Psoas muscle (tissue), 8 donors: ENCODE data around the gene FOXP1. TPM values are rescaled to one million over a fixed set of nuclear protein-coding genes. Genes with fewer than 3 reads are reported as not detected.
A peak's percentile ranks its signal among the peaks of the same experiment; 100 is the strongest.

Experiments used
- ATAC-seq, 4 donors: fragments of 200-7000 bp; cut with Tn5 transposase; one replicate each; pipeline ENCODE4 v1.9.1; 2020; ENCODE audit warnings: moderate library complexity in 3 of 4, mild to moderate bottlenecking in 2 of 4
- DNase-seq, 2 donors: peaks; one replicate each; pipeline ENCODE4 v3.0.0-alpha.2; 2020
- H3K27ac ChIP-seq: fragments of 200-600 bp; one replicate; pipeline ENCODE4 v1.8.0; 2022
- H3K27me3 ChIP-seq, 3 donors: fragments of 200-600 bp in 1 of 3; one replicate each; pipeline versions ENCODE4 v1.6.1 to v1.8.0; 2013 to 2022; ENCODE audit warnings: low read length in 2 of 3, mild to moderate bottlenecking in 2 of 3, moderate library complexity in 1 of 3; ENCODE audit not compliant: insufficient read depth in 3 of 3
- H3K36me3 ChIP-seq, 2 donors: fragments of 200-600 bp in 1 of 2; one replicate each; pipeline versions ENCODE4 v1.6.1 to v1.8.0; 2013 to 2022; ENCODE audit warnings: low read depth in 1 of 2, mild to moderate bottlenecking in 1 of 2, moderate library complexity in 1 of 2; ENCODE audit not compliant: insufficient read depth in 1 of 2
- H3K4me1 ChIP-seq: fragments of 200-600 bp; one replicate; pipeline ENCODE4 v1.8.0; 2022
- H3K4me3 ChIP-seq: fragments of 200-600 bp; one replicate; pipeline ENCODE4 v1.8.0; 2022; ENCODE audit warnings: mild to moderate bottlenecking
- H3K9me3 ChIP-seq: fragments of 200-600 bp; one replicate; pipeline ENCODE4 v1.8.0; 2022
- WGBS, 3 donors: extraction: QIAGEN DNeasy Blood & Tissue Kit; methylation state at CpG; one replicate each; pipeline versions ENCODE4 v1.1.6 to v1.1.7; 2013; 5-methylcytosine and 5-hydroxymethylcytosine counted together
- intact Hi-C, 2 donors: fragments of 100-400 bp; cut with DNase I; formaldehyde crosslinking; loops; one replicate each; pipeline versions ENCODE4 v1.11.0 to v1.14.2; 2022
- polyA plus RNA-seq, 3 donors: library from polyadenylated mRNA; stranded (reverse); fragments of 200-250 nt; gene quantifications; one replicate each; pipeline ENCODE4 v1.2.3, GENCODE V29; 2013
- total RNA-seq, 4 donors: library from RNA; stranded (reverse); fragmentation: NEBNext Ultra II Directional in 2 of 4; extraction: Animal tissue kit (Norgen Biotek cat#: 25700) in 2 of 4; gene quantifications; one replicate each; pipeline versions ENCODE4 v1.2.1 to v1.2.4, GENCODE V29; 2021 to 2023
- TF ChIP-seq, protein P1 (sequence below): fragments of 200-600 bp; IDR thresholded peaks from one replicate; pipeline ENCODE4 v1.8.0; 2022; ENCODE audit warnings: antibody characterized with exemption
- donor health status: healthy with polysubstance abuse.
- donor health status: DM: no; HTN: no; CAD: no; lungs with moderate emphysema.
- donor health status: Bipolar disorder and iron deficiency.
- donor health status: healthy.
- donor health status: DM: yes; HTN: yes; CAD: no.
- donor health status: DM: no; HTN: no; CAD: no.
- donor health status: DM: no; HTN: no; CAD: no.
- donor health status: DM: yes; HTN: yes; CAD: no.

Gene FOXP1
- total and polyA plus RNA-seq, 7 donors = 2.6 to 26.4 (median 15.4) TPM

DNA sequence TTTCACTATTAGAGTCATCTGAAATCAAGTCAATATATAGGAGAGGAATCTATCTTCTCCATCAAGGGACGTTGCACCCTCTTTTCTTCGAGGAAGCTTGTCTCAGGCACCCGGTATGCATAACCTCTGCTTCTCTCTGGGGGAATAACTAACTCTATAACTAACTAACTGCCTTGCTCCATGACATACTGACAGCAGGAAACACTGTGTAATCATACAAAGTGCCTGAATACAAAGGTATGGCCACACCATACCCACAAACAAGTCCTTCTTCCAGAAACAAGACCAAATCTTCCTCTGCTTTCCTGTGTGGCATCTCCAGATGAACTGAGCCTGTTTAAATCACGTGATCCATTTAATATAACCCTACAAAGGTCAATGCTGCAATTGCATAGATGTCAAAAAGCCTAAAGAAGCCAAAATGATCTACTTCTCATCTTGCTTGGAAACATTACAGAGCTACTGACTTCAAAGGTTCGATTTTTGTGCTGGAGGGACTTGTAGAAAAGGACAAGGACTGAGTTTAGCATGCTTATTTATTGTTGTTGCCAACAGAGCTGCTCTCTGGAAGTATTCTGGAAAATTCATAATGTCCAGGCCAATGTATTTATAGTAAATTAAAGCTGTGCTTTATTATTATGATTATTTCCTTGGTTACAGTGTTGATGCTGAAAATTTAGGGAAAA, 380.5 kb downstream of the FOXP1 start:
- no peaks in the 10 kb centered on the region for H3K9me3 ChIP-seq
- 66 to 74% (median 72%) methylated on average over 5 of the region's 5 CpGs for WGBS, 3 donors
- ATAC-seq (no peak), DNase-seq (no peak)
- H3K4me1 ChIP-seq = no peaks in the 10 kb centered on the region
- intact Hi-C loops = no loop called here
- H3K4me3 ChIP-seq = no peak overlapping the region
- H3K27me3 ChIP-seq = no peaks in the 10 kb centered on the region
- no peak overlapping the region for H3K27ac ChIP-seq
- no peaks in the 10 kb centered on the region for H3K36me3 ChIP-seq
- TF ChIP-seq, protein P1, sequence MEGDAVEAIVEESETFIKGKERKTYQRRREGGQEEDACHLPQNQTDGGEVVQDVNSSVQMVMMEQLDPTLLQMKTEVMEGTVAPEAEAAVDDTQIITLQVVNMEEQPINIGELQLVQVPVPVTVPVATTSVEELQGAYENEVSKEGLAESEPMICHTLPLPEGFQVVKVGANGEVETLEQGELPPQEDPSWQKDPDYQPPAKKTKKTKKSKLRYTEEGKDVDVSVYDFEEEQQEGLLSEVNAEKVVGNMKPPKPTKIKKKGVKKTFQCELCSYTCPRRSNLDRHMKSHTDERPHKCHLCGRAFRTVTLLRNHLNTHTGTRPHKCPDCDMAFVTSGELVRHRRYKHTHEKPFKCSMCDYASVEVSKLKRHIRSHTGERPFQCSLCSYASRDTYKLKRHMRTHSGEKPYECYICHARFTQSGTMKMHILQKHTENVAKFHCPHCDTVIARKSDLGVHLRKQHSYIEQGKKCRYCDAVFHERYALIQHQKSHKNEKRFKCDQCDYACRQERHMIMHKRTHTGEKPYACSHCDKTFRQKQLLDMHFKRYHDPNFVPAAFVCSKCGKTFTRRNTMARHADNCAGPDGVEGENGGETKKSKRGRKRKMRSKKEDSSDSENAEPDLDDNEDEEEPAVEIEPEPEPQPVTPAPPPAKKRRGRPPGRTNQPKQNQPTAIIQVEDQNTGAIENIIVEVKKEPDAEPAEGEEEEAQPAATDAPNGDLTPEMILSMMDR = no peak

DNA sequence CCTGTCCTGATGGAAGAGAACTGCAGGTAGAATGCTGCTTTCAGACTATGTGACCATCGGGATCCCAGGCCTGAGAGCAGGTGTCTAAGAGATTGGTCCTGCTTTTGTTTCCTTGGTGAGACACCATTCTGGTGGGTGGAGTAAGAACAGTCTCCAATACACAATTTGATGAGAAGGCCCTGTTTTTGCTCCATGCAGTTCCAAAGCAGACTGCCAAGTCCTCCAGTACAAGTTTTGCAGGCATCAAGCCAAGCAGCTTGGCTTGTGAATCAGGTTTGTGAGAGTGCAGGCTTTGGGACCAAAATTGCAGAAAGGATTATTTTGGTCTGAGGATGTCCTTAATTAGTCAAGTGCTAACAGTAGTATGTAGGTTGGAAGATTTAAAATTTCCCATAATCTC, 381.6 kb downstream of the FOXP1 start:
- WGBS, 3 donors = 25 to 56% (median 38%) methylated on average over 1 of the region's 1 CpG

DNA sequence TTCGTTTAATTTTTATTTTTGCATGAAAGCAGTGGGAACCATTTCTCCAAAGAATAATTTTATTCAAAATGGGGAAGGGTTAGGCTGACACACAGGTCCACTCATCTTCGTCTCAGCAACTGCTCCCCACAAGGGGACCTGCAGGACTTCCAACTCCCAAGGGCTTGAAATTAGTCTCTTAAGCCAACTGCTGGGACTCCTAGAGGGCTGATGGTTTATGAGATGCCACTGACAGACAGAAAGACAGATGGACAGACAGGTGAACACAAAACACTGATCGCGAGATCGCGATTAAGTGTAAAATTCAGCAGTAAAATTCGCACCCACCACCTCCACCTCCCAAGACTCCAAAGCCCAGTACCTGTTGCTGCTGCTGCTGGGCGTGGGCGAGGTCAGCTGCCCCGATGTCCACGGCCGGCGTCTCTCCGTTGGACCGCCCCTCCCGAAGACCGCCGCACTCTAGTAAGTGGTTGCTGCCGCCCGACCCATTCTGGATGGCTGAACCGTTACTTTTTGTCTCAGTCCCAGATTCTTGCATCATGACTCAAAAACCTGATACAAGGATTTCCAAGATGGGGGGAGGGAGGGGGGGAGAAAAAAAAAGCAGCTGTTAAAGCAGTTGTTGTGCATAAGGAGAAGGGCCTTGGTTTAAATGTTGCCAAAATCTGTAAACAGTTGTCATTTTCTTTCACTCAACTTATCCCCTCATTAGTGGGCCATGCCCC, 385.5 kb downstream of the FOXP1 start:
- Histone ChIP-seq H3K4me1 (no peaks in the 10 kb centered on the region), H3K4me3 (peak overlapping the region; percentile 41), H3K9me3 (no peaks in the 10 kb centered on the region), H3K27ac (no peak overlapping the region), H3K27me3 (no peaks in the 10 kb centered on the region), H3K36me3 (no peaks in the 10 kb centered on the region)
- TF ChIP-seq, protein P1 = no peak
- intact Hi-C loops = no loop called here
- no peak for DNase-seq
- no peak for ATAC-seq
- WGBS, 3 donors = 64 to 88% (median 69%) methylated on average over 21 of the region's 21 CpGs

More for the DNA sequence above, 381.6 kb downstream of the FOXP1 start:
- H3K9me3 ChIP-seq = no peaks in the 10 kb centered on the region
- intact Hi-C loops = no loop called here
- TF ChIP-seq, protein P1 = no peak
- H3K36me3 ChIP-seq = no peaks in the 10 kb centered on the region
- H3K4me1 ChIP-seq = no peaks in the 10 kb centered on the region
- no peak overlapping the region for H3K4me3 ChIP-seq
- peak; percentile 57 to 67 for DNase-seq
- no peak overlapping the region for H3K27ac ChIP-seq
- ATAC-seq = peak in 1 of 4 donors; percentile 57
- H3K27me3 ChIP-seq = no peaks in the 10 kb centered on the region

DNA sequence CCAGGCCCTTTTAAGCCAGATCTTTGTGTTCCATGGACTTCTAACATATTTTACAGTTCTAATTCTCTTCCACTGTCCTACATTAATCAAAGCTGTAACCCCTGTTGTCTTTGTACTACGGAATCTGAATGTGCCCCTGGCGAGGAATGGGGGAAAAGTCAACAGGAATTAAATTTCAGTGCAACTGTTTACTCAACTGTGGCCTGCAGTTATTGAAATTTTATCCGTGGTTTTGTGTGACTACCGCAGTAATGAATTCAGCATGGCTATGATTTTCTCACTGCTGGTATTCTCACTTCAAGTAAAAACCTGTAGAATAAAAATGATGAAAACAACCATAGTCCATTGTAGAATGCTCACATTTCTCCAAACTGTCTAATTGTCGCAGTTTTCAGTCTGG, 388.0 kb downstream of the FOXP1 start:
- intact Hi-C loops = no loop called here
- Histone ChIP-seq H3K36me3 (no peaks in the 10 kb centered on the region), H3K9me3 (no peaks in the 10 kb centered on the region), H3K4me3 (no peak overlapping the region), H3K27ac (no peak overlapping the region), H3K4me1 (no peaks in the 10 kb centered on the region), H3K27me3 (no peaks in the 10 kb centered on the region)
- ATAC-seq (peak in 2 of 4 donors; percentile 51 to 64), DNase-seq (no peak)
- TF ChIP-seq, protein P1 = no peak
- 30 to 52% (median 40%) methylated on average over 5 of the region's 5 CpGs for WGBS, 3 donors
